GM12873 (cell line): ENCODE measurements around the gene FSTL4.

Experiments
- CTCF ChIP-seq: IDR thresholded peaks from 2 replicates; pipeline ENCODE4 v1.5.1; 2012; ENCODE audit warnings: low read depth, mild to moderate bottlenecking, moderate library complexity, low read length, control low read depth; ENCODE audit not compliant: insufficient read depth; ENCODE audit errors: missing control alignments

FSTL4 gene

GRCh38 chr5:133519191-133519590 lies 93.2 kb downstream of the FSTL4 start:
- no peak for TF ChIP-seq CTCF

GRCh38 chr5:133514456-133514855 lies 97.9 kb downstream of the FSTL4 start:
- TF ChIP-seq CTCF: no peak

DNA sequence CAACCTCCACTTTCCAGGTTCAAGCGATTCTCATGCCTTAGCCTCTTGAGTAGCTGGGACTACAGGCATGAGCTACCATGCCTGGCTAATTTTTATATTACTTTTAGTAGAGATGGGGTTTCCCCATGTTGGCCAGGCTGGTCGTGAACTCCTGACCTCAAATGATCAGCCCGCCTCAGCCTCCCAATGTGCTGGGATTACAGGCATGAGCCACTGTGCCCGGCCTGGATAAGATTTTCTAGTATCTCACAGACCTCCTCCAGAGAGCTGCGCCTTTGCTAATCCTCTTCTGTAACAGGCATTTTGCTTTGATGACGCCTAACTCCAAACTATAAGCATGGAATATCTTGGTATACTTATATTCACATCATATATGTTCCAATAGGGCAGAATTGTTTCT lies 99.4 kb downstream of the FSTL4 start:
- no peak for TF ChIP-seq CTCF

DNA sequence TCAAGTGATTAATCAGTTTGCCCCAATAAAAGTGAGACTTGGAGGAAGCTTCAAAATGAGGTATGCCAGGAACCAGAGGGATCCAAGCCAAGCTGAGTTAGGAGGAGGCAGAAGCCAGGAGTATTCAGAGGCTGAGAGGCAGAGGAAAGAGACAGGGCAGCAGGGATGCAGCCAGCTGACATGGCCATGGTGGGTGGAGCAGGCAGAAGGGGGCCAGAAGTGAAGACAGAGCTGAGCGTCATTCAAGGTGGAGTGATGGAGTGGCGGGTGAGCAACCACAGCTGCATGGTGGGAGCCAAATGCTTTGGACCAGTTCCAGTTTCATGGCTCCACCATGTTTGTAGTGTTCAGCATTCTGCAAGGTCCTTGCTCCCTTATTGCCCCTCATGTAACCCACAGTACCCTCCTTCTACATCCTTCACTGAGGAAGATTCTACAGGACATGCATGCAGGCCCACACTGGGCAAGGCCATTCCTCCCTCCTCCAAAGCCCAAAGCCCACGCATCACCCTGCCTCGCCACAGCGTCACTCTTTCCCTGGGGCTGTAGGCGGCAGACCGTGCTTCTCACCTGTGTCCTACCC lies 100.6 kb downstream of the FSTL4 start:
- TF ChIP-seq CTCF: no peak

- no peak for TF ChIP-seq CTCF
Observed at GRCh38 chr5:133510634-133511262, 101.6 kb downstream of the FSTL4 start.

DNA sequence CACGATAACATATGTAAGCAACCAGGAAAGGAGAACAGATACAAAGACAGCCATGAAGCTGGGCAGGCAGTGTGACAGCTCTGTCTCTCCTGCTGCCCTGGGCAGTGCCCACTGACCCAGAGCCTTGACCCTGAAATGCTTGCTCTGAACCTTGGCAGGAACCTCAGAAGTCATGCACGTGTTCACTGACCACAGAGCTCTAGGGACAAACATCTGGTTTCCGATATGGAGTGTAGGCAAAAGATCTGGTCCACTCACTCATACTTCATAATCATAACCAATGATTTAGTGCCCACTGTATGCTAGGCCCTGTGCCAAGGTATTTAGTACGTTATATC lies 102.6 kb downstream of the FSTL4 start:
- no peak for TF ChIP-seq CTCF

- TF ChIP-seq CTCF: no peak
Observed at GRCh38 chr5:133508845-133509741, 103.2 kb downstream of the FSTL4 start.
